HG02885 (cell line): ENCODE measurements around the gene ANTXR1.

Source experiments
- ATAC-seq: cut with Tn5 transposase; IDR thresholded peaks from one replicate; pipeline ENCODE4 v1.9.1; 2021; ENCODE audit warnings: mild to moderate bottlenecking; ENCODE audit not compliant: unreplicated experiment, poor library complexity

Gene ANTXR1

DNA sequence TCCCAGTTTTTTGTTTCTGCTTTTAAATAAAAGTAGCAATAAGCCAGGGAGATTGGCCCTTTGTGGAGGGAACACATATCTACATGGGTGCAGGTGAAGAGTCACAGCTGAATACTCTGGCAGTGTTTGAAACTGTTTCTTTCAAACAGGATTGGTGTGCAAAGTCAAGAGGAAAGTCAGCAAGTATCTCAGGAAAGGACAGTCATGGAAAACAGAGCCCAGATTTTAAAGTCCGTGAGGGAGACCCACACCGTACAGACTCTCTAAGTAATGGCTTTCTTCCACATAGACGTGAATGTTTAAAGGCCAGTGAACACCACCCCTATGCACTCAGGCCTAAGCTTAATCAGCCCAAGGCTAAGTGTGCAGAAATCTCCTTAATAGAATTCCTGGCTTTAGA is 278.7 kb downstream of the ANTXR1 start:
- no peak for ATAC-seq

DNA sequence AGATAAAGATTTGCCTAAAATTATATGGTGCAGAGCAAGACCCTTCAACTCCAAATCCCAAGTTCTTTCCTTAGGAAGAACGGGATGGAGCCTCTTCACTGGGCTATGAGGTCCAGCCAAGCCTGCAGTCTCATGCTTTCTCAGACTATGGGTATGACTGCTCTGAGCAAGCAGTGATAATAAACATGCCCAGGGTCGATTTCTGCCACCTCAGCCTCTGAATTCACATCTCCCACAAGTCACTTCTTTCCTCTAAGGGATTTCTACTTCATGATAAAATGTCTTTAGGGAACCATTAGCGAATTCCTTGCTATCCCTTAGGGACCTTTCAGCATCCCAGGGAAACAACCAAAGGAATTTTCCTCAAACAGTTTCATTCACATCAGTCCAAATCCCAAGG is 279.3 kb downstream of the ANTXR1 start:
- no peak for ATAC-seq

DNA sequence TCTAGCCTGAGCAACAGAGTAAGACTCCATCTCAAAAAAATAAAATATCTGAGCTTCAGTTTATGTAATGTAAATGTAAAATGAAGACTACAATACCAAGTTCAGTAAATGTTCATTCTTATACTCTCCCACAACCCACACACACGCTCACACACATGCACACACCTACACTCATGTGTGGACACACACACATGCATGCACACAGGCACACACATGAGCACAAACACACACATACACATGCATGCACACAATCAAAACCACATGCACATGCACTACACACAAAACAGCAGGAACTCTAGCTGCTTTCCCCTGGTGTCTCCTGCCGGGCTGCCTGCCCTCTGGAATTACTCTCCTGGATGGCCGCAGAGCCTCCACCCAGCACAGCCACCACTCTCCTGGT is 283.4 kb downstream of the ANTXR1 start:
- no peak for ATAC-seq

DNA sequence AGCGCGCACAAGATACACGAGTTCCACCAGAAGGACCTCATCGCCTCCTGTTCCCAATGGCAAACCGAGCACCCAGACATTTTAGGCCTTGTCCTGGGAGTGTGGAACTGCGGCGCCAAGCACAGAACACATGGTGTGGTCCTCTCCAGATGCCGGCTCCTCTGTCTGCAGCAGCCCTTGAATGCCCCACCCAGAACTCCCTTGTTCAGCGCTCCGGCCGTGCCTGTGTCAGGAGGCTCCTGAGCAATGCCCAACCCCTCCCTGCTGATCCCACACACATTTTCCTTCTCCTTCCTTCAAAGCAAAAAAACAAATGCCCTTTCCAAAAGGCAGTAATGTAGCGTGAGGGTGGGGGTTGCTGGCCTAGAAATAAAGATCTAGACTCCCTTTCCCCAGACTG is 284.2 kb downstream of the ANTXR1 start:
- ATAC-seq = no peak

DNA sequence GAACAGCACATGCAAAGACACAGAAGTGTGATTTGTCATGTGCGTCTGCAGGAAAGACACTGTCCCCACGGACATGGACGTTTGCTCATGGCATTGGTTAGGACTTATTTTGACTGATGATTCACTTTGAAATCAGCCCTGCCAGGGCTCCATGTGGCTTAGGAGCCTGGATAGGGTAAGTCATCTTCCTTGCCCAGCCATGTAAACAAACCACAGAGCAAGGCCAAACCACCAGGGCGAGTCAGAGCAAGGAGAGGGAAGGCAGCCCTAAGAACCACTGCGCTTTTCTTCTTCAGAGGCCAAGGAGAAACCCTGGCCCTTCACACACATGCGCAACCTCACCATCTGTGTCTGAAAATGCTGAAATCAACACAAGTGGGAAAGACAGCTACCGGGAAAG is 285.3 kb downstream of the ANTXR1 start:
- no peak for ATAC-seq

DNA sequence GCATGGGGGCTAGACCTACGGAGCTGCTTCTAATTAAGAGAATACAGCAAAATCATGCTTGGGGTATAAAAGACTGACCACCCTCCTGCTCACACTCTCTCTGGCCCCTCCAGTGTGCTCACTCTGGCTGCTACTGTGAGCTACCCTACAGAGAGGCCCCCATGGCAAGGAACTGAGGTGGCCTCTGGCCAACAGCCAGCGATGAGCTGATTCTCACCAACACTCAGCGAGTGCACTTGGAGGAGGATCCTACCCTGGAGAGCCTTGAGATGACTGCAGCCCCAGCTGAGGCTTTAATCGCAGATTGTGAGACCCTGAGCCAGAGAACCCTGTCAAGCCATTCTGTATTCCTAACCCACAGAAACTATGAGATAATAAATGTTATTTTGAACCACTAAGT is 285.9 kb downstream of the ANTXR1 start:
- no peak for ATAC-seq
